DOHH2 (cell line): ENCODE measurements around the gene PLCD1.

ENCODE experiments used
- EZH2phosphoT487 ChIP-seq: fragments of 200-600 bp; sonication (generic); IDR thresholded peaks from 2 replicates; pipeline ENCODE4 v1.6.1; 2017; ENCODE audit warnings: borderline replicate concordance, mild to moderate bottlenecking, antibody characterized with exemption, low read length, moderate library complexity, mixed read lengths
- TF ChIP-seq, protein P1 (sequence below): fragments of 200-600 bp; sonication (generic); IDR thresholded peaks from one replicate; pipeline ENCODE4 v1.5.1; 2014; ENCODE audit warnings: antibody characterized with exemption, mild to moderate bottlenecking, low read depth, low read length; ENCODE audit not compliant: poor library complexity, severe bottlenecking

DNA sequence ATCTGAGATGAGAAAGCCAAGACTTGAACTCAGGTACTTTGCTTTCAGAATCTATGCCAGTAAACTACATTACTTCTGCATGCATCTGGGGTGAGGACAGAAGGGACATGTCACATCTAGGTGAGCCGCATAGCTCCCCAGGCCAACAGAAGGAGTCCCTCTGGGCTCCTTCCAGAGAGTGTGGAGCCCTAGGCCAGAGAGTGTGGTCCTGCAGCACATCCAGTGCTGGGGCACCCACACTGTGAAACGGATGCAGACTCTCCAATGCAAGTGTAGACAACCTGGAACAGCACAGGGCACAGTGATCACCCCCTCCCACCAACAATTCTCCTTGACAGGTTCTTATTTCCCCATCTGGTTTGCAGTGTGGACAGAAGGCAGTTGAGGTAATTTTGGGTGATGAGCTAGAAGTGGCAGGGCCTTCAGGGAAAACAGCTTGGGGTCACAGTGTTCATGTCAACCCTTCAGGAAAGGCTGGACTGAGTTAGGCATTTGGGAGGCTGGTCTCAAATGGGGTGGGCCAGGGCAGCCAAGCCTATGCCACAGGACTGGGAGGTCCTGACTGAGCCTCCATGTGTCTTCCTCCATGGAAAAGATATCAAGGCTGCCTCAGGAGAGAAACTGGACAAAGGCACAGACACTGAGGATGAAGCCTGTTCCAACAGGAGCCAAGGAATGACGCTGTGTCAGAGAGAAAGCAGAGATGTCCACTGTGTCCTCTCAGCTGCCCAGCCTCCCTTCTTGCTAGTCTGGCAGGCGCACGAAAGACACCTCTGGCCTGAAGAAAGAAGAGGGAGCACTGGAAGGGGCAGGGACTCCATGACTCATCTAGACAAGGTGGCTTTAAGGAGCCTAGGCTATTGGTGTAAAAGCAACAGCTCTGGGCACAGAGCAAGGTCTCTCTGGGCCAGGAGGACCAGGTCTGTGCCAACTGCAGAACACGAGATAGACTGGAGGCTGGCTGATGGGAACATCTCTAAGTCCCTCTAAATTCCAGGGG lies 1.7 kb downstream of the PLCD1 start:
- TF ChIP-seq, protein P1, sequence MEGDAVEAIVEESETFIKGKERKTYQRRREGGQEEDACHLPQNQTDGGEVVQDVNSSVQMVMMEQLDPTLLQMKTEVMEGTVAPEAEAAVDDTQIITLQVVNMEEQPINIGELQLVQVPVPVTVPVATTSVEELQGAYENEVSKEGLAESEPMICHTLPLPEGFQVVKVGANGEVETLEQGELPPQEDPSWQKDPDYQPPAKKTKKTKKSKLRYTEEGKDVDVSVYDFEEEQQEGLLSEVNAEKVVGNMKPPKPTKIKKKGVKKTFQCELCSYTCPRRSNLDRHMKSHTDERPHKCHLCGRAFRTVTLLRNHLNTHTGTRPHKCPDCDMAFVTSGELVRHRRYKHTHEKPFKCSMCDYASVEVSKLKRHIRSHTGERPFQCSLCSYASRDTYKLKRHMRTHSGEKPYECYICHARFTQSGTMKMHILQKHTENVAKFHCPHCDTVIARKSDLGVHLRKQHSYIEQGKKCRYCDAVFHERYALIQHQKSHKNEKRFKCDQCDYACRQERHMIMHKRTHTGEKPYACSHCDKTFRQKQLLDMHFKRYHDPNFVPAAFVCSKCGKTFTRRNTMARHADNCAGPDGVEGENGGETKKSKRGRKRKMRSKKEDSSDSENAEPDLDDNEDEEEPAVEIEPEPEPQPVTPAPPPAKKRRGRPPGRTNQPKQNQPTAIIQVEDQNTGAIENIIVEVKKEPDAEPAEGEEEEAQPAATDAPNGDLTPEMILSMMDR: no peak
- TF ChIP-seq EZH2phosphoT487: no peak
